Measurements from ENCODE around the gene HIVEP3. TPM values are rescaled to one million over a fixed set of nuclear protein-coding genes. Genes with fewer than 3 reads are reported as not detected.

HIVEP3 gene
- total RNA-seq, 1 experiment from 2014 or later, result 2.8 TPM

DNA sequence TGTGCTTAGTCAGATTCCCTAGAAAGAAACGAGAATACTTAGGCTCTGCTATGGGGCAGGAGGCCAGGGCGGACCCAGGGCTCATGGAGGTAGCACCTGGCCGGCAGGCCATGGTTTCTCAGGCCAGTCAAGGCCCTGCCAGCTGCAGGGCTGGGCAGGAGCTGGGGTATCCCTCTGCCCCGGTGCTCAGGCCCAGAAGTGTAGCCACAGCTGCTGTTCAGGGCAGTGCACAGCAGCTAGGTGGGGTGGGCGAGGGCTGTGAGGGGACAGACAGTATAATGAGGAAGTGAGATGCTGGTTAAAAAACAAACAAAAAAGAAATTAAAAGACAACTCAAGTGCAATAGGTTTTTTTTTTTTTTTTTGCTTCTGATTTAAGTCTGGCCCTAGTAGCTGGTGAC, 400.3 kb downstream of the HIVEP3 start:
- H3K4me3 ChIP-seq, result no peak overlapping the region

DNA sequence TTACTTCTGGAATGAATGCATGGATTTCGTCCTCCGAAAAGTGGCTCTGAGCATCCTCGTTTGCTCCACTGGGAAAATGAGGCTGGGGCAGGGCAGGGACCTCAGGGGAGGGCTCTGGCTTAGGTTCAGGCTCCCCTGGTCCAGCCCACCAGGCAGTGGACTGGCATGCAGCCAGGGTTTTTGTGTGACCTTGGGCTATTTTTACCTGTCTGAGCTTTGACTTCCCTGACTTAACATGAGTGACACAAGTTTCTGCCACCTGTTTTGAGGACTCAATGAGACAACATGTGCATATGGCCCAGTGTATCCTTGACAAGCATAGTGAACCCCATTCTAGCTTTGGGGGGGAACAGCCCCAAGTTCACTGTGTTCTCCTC, 401.7 kb downstream of the HIVEP3 start:
- Histone ChIP-seq H3K27ac (no peak overlapping the region), H3K9me3 (replicated peaks) (no peaks in the 10 kb centered on the region), H3K36me3 (no peaks in the 10 kb centered on the region), H3K4me3 (no peak overlapping the region), H3K4me1 (peaks cover 25% of the 10 kb centered on the region), H3K27me3 (no peaks in the 10 kb centered on the region)
- no peak for DNase-seq

More for the DNA sequence above, 400.3 kb downstream of the HIVEP3 start:
- Histone ChIP-seq H3K36me3 (no peaks in the 10 kb centered on the region), H3K4me1 (peaks cover 25% of the 10 kb centered on the region), H3K27ac (no peak overlapping the region), H3K9me3 (replicated peaks) (no peaks in the 10 kb centered on the region), H3K27me3 (no peaks in the 10 kb centered on the region)
- no peak for DNase-seq

DNA sequence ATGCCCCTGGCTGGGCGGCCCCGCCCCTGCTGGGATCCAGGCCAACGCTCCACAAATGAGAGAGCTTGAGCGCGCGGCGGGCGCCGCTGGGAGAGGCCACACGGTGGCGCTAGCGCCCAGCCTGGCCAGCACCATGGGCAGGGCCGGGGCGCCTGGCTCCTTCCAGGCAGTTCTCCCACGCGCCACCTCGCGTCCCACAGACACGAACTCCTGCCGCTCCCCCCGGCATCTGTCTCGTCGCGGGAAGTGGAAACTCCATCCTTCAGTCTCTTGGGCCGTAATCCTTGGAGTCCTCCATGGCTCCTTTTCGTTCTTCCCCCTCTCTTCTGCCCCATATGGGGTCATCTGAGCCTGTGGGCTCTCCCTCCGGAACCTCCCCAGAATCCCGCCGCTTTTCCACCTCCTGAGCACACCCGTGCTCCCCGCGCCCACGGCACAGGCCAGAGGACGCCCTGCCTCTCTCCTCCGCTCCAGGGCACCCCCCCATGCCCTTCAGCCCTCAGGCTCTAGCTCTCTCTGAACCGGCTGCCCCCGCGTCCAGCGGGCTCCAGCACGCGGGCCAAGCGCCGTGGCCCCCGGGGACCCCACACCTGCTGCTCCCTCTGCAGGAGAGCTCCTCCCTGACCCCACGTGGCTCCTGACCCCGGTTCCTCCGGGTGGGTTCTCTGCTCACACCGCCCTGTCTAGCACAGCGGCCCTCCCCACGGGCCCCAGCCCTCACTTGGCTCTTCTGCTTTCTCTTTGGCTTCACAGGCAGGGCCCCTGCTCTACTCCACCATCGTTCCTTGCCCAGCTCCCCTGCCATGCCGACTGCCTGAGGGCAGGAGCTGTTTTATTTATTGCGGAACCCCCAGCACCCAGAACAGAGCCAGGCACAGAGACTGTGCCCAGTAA, 402.3 kb downstream of the HIVEP3 start:
- DNase-seq, result peak; percentile 86 to 93
- no peaks in the 10 kb centered on the region for H3K27me3 ChIP-seq
- peaks cover 21% of the 10 kb centered on the region for H3K4me1 ChIP-seq
- H3K36me3 ChIP-seq, result no peaks in the 10 kb centered on the region
- H3K9me3 ChIP-seq (replicated peaks), result no peaks in the 10 kb centered on the region
- H3K27ac ChIP-seq, result peak overlapping the region; percentile 2; the same call in 1 of the 2 replicates
- peak overlapping the region; percentile 50 for H3K4me3 ChIP-seq

DNA sequence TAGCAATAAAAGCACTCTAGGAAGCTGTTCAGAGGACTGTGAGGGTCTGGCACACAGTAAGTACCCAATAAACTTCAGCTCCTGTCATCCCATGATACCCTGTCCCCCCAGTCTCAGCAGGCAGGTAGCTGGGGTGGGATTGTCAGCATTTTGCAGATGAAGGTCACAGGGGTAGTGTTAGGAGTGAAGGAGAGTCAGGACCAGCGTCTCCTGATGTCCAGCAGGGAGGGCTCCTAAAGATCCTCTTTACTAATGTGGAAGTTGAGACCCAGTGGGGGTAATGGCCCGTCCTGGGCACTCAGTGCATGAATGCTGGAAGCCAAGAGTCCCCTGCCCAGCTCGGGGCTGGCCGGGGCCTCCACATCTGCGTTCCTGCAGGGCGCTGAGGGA, 402.9 kb downstream of the HIVEP3 start:
- peaks cover 20% of the 10 kb centered on the region for H3K4me1 ChIP-seq
- no peak overlapping the region for H3K4me3 ChIP-seq
- no peaks in the 10 kb centered on the region for H3K27me3 ChIP-seq
- H3K27ac ChIP-seq, result no peak overlapping the region
- no peaks in the 10 kb centered on the region for H3K36me3 ChIP-seq
- no peaks in the 10 kb centered on the region for H3K9me3 ChIP-seq (replicated peaks)
- no peak for DNase-seq

DNA sequence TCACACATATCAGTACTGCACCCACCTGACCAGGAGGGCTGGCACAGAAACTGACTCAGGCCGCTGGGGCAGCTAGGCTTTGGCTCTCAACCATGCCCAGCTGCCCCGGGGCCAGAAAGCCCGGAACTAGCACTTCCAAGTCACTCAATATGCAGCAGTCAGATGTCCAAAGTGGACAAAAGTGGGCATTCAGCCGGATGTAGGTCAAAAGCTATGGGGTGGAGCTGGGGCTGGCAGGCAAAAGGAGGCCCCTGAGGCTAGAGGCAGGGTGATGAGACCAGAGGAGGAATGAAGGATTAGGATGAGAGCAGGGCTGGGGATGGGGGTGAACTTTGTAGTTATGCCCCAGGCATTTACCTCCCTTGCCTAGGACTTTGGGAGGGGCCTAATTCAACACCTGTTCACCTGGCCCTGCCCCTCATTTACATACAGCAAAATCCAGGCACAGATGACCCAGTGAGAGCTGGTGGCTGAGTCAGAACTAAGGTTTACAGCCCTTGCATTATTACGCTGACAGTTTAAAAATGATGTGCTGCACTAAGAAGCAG, 403.5 kb downstream of the HIVEP3 start:
- H3K36me3 ChIP-seq, result no peaks in the 10 kb centered on the region
- no peaks in the 10 kb centered on the region for H3K27me3 ChIP-seq
- no peak overlapping the region for H3K27ac ChIP-seq
- DNase-seq, result no peak
- H3K4me1 ChIP-seq, result peaks cover 20% of the 10 kb centered on the region
- no peaks in the 10 kb centered on the region for H3K9me3 ChIP-seq (replicated peaks)
- no peak overlapping the region for H3K4me3 ChIP-seq

DNA sequence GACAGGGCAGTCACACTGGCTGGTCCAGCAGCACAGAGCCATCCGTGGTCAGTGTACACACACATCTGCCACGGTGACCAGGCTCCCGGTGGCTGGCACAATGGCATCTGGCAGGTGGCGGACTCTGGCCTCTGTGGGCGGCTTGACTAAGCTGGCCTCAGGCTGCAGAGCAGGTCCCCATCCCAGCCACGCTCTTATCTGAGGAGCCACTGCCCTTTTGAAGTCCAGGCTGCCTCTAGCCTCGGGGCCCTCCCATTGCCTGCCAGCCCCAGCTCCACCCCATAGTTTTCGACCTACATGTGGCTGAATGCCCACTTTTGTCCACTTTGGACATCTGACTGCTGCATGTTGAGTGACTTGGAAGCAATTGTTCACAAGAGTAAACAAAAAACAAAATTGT, 404.3 kb downstream of the HIVEP3 start:
- no peak for DNase-seq
- Histone ChIP-seq H3K9me3 (replicated peaks) (no peaks in the 10 kb centered on the region), H3K4me1 (peaks cover 20% of the 10 kb centered on the region), H3K36me3 (no peaks in the 10 kb centered on the region), H3K27me3 (no peaks in the 10 kb centered on the region), H3K4me3 (no peak overlapping the region), H3K27ac (no peak overlapping the region)

DNA sequence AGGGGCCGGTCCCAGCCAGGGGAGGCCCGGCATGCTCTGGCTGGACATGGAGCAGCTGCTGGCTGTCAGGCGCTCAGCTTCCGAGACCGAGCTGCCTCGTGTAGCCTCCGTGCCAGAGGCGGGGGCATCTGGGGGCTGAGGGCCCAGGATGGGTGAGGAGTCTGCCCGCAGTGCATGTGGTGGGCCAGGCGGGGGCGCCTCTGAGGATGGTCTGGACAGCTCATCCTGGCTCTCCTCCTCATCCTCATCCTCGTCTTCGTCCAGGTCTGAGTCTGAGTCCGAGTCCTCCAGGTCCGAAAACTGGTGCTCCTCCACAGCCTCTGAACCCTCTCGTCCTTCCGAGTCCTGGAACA, 405.4 kb downstream of the HIVEP3 start:
- H3K36me3 ChIP-seq, result no peaks in the 10 kb centered on the region
- H3K4me3 ChIP-seq, result no peak overlapping the region
- no peaks in the 10 kb centered on the region for H3K9me3 ChIP-seq (replicated peaks)
- peaks cover 20% of the 10 kb centered on the region for H3K4me1 ChIP-seq
- no peak overlapping the region for H3K27ac ChIP-seq
- H3K27me3 ChIP-seq, result no peaks in the 10 kb centered on the region
- no peak for DNase-seq

DNA sequence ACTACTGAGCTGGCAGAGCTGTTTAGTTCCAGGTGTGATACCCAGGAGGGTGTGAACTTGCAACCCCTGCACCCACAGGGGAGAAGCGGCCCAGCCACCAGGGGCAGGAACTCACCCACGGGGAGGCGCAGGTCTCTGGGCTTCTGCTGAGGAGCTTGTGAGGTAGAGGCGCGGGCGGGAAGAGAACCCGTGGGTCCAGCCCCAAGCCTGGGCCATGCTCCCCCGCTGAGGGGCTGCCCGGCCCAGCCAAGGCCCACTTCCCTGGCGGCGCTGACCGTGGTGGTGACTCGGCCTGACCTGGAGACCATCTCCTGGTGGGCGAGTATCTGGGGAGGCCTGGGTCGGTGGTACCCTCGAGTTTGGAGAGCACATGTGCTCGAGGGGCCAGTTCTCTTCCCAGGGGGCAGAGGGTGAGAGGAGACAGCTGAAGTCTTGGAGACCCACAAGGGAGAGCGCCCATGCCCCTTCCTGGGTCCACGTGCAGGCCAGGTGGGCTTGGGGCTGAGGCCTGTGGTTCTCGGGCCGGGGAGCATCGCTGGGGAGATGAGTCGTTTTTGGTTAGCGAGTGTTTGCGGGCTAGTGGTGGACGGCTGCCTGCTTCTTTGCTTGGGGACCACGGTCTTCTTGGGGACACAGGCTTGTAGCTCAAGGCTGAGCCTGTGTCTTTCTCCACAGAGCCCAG, 405.9 kb downstream of the HIVEP3 start:
- Histone ChIP-seq H3K27ac (no peak overlapping the region), H3K9me3 (replicated peaks) (no peaks in the 10 kb centered on the region), H3K4me3 (no peak overlapping the region), H3K36me3 (no peaks in the 10 kb centered on the region), H3K4me1 (peaks cover 20% of the 10 kb centered on the region), H3K27me3 (no peaks in the 10 kb centered on the region)
- no peak for DNase-seq

DNA sequence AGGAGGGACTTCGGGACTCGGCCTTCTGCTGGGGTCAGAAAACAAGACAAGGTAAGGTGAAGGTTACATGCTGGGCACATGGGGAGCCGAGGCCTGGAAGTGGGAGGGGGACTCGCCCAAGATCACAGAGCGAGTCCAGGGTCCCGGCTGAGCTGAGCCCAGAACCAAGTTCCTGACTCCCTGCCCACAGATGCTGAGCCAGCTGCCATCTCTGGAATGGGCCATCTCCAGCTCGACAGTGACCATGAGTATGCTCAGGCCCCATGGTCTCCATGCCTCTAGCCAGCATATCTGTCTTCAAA, 407.5 kb downstream of the HIVEP3 start:
- Histone ChIP-seq H3K27me3 (no peaks in the 10 kb centered on the region), H3K9me3 (replicated peaks) (no peaks in the 10 kb centered on the region), H3K4me3 (no peak overlapping the region), H3K27ac (no peak overlapping the region), H3K4me1 (peaks cover 25% of the 10 kb centered on the region), H3K36me3 (no peaks in the 10 kb centered on the region)
- no peak for DNase-seq

DNA sequence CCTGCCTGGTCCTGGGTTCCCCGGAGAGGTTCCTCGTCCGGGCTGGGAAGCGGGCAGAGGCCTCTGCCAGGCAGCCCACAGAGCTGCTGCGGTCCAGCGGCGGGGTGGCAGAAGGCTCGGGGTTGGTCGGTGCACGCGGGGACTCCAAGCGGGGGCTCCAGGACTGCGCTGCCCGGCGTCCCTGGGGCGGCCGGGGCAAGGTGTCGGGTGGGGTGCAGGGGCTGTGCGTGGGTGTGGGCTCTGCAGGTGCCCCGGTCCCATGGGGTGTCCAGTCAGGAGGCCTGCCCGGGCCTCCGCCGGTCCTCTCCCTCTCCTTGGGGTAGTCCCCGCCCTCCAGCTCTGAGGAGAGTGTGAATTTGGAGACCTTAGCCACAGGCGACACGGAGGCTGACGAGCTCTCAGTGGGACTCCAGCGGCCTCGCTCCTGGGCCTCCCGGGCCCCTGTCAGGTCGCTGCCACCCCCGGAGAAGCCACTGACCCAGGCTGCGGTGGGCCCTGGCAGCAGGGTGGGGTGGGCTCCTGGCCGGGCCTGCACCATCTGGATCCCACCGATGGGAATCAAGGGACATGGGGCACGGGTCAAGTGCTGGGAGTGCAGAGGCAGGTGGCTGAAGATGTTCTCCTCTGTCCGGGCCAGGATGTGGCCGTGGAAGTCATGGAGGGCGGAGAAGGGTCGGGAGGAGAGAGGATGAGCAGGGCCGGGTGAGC, 408.0 kb downstream of the HIVEP3 start:
- no peaks in the 10 kb centered on the region for H3K36me3 ChIP-seq
- no peaks in the 10 kb centered on the region for H3K9me3 ChIP-seq (replicated peaks)
- H3K27ac ChIP-seq, result no peak overlapping the region
- DNase-seq, result no peak
- no peaks in the 10 kb centered on the region for H3K27me3 ChIP-seq
- H3K4me1 ChIP-seq, result peaks cover 22% of the 10 kb centered on the region
- H3K4me3 ChIP-seq, result no peak overlapping the region

DNA sequence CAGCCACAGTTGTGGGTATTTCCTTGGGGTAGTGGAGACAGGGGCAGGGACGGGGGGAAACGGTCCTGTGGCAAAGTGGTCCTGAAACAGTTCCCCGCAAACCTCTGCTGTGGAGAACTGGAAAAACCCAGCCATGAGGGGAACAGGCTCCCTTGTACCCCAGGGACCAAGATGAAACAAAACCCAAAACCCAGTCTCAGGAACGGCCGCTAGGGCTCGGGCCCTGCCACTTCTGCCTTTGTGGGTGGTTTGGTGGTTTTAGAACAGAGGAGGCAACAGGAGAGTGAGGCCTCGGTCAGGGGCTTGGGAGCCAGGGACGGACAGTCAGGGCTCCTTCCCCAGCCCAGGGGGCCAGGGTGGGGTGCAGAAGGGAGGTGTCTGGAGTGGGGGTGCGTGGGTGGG, 409.5 kb downstream of the HIVEP3 start:
- Histone ChIP-seq H3K36me3 (no peaks in the 10 kb centered on the region), H3K4me1 (peaks cover 18% of the 10 kb centered on the region)

DNA sequence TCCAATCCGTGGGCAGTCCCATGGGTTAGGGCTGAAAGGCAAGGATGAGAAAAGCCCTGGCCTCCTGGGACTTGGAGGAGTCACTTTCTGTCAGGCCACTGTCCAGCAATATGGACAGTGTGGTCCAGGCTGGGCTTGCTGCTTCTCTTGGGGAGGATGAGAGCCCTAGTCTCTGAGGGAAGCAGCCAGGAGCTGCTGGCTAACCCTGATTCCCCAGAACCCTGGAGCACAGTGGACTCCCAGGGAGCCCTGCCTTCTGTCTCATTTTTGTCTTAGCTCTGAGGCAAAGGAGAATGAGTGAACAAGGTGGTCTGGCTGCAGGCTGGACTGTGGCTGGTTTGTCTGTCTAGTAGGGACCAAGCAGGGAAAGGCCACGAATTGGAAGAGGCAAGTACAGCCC, 410.4 kb downstream of the HIVEP3 start:
- Histone ChIP-seq H3K27ac (no peak overlapping the region), H3K9me3 (replicated peaks) (no peaks in the 10 kb centered on the region), H3K36me3 (no peaks in the 10 kb centered on the region), H3K27me3 (no peaks in the 10 kb centered on the region), H3K4me3 (no peak overlapping the region), H3K4me1 (peaks cover 27% of the 10 kb centered on the region)
- no peak for DNase-seq

More for the DNA sequence above, 409.5 kb downstream of the HIVEP3 start:
- H3K27me3 ChIP-seq, result no peaks in the 10 kb centered on the region
- no peak overlapping the region for H3K4me3 ChIP-seq
- H3K9me3 ChIP-seq (replicated peaks), result no peaks in the 10 kb centered on the region
- no peak overlapping the region for H3K27ac ChIP-seq
- DNase-seq, result no peak

DNA sequence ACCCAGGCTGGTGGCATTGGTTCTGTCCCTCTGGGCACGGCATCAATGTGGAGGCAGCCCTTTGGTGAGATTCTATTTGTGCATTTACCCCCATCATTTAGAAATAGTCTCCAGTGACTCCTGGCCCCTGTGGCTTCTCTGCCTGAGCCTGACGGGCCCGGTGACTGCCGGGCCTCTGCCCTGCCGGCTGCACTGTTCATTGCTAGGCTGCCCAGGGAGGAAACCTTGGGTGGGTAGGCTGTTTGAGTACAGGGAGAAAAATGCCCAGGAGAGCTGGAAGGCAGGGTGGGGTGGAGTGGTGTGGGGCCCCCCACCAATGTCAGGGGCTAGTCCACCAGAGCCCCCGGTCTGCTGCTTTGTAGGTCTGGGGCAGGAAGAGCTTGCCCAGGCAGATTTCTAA, 410.9 kb downstream of the HIVEP3 start:
- Histone ChIP-seq H3K36me3 (no peaks in the 10 kb centered on the region), H3K27me3 (no peaks in the 10 kb centered on the region), H3K4me3 (no peak overlapping the region), H3K9me3 (replicated peaks) (no peaks in the 10 kb centered on the region), H3K27ac (no peak overlapping the region; the same call in 1 of the 2 replicates), H3K4me1 (peaks cover 30% of the 10 kb centered on the region)
- DNase-seq, result no peak

DNA sequence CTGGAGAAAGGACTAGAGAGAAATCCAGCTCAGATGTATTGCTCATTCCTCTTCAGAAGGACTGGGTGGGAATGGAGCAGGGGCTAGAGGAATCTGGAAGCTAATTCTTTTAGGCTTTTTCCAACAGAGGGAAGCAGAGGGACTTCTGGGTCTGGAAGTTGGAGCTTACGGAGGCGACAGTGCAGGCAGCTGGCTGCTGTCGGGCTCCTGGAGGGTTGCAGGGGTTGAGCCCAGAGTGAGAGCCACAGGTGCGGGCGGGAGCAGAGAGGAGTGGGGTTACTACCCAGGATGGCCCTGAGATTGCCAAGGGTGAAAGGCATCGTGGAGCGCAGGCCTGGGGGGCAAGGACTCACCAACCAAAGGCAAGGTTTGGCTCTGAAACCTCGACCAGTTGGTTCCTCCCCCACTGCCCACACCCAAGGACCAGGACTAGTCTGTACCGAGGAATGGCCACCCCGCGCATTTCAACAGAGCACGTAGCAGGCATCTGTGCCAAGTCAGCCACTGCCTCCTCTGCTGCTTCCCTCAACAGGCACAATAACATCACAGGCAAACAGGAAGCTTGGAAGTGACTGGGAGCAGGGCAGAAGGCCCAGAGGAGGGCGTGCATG, 411.5 kb downstream of the HIVEP3 start:
- no peaks in the 10 kb centered on the region for H3K36me3 ChIP-seq
- peak overlapping the region; percentile 18; the same call in 1 of the 2 replicates for H3K27ac ChIP-seq
- H3K9me3 ChIP-seq (replicated peaks), result no peaks in the 10 kb centered on the region
- DNase-seq, result peak; percentile 88
- no peak overlapping the region for H3K4me3 ChIP-seq
- peaks cover 32% of the 10 kb centered on the region for H3K4me1 ChIP-seq
- H3K27me3 ChIP-seq, result no peaks in the 10 kb centered on the region

Data from SJCRH30 (cell line).